GM12878 (cell line): ENCODE measurements around the gene PPDPF. TPM values are rescaled to one million over a fixed set of nuclear protein-coding genes. Genes with fewer than 3 reads are reported as not detected.

Experiments
- BMI1 ChIP-seq: fragments of 450-650 bp; IDR thresholded peaks from 2 replicates; pipeline ENCODE4 v1.6.1; 2016; ENCODE audit warnings: mild to moderate bottlenecking, moderate library complexity, borderline replicate concordance
- BRCA1 ChIP-seq: IDR thresholded peaks from 2 replicates; pipeline ENCODE4 v1.6.1; 2011; ENCODE audit warnings: low read depth, low read length, improper control_type of control experiment
- CEBPB ChIP-seq, 2 experiments: fragments of 150-350 bp in 1 of 2; IDR thresholded peaks; 2 replicates each; pipeline ENCODE4 v1.6.1; 2012 to 2014; ENCODE audit warnings: low read depth in 2 of 2, low read length in 2 of 2, borderline replicate concordance in 1 of 2, inconsistent platforms in 1 of 2
- EGR1 ChIP-seq, 2 experiments: IDR thresholded peaks; 1 replicate in 1 of 2; 2 replicates in 1 of 2; pipeline ENCODE4 v1.6.1; 2011 to 2012; ENCODE audit warnings: low read depth in 2 of 2, low read length in 2 of 2, borderline replicate concordance in 1 of 2, mild to moderate bottlenecking in 1 of 2, moderate library complexity in 1 of 2
- EZH2 ChIP-seq: IDR thresholded peaks from 2 replicates; pipeline ENCODE4 v1.6.1; 2012; ENCODE audit warnings: low read depth, mild to moderate bottlenecking, control low read depth, inconsistent platforms, low read length, borderline replicate concordance; ENCODE audit not compliant: control insufficient read depth
- IKZF1 ChIP-seq: fragments of 450-650 bp; conservative IDR thresholded peaks from 2 replicates; pipeline ENCODE4 v1.6.1; 2017; ENCODE audit warnings: antibody characterized with exemption, mild to moderate bottlenecking
- NRF1 ChIP-seq: conservative IDR thresholded peaks from 2 replicates; pipeline ENCODE4 v1.6.1; 2011; ENCODE audit warnings: mild to moderate bottlenecking, low read depth, low read length, improper control_type of control experiment
- RAD51 ChIP-seq: fragments of 450-650 bp; IDR thresholded peaks from 2 replicates; pipeline ENCODE4 v1.6.1; 2016; ENCODE audit warnings: moderate library complexity, mild to moderate bottlenecking, inconsistent platforms
- SMARCA5 ChIP-seq: fragments of 450-650 bp; IDR thresholded peaks from 2 replicates; pipeline ENCODE4 v1.6.1; 2017; ENCODE audit warnings: mild to moderate bottlenecking
- SUPT20H ChIP-seq: IDR thresholded peaks from 2 replicates; pipeline ENCODE4 v1.6.1; 2011; ENCODE audit warnings: low read depth, mild to moderate bottlenecking, low read length, moderate library complexity, borderline replicate concordance; ENCODE audit not compliant: control insufficient read depth
- TARDBP ChIP-seq: IDR thresholded peaks from 2 replicates; pipeline ENCODE4 v1.6.1; 2016; ENCODE audit warnings: borderline replicate concordance
- TCF12 ChIP-seq: IDR thresholded peaks from 2 replicates; pipeline ENCODE4 v1.6.1; 2011; ENCODE audit warnings: low read depth, mild to moderate bottlenecking, low read length
- TCF7 ChIP-seq: IDR thresholded peaks from 2 replicates; pipeline ENCODE4 v1.6.1; 2014; ENCODE audit warnings: antibody characterized with exemption, borderline replicate concordance
- polyA plus RNA-seq, 11 experiments: library from polyadenylated mRNA; depleted of rRNA in 4 of 11; unstranded in 6 of 11; stranded (reverse) in 5 of 11; fragments of >200 nt; fragmentation: Nextera tagmentation in 4 of 11; fragmentation: Illumina TruSeq in 1 of 11; extraction: Ambion mirVana in 4 of 11; extraction: Trizol in 1 of 11; gene quantifications; 1 replicate in 1 of 11; 2 replicates in 10 of 11; pipeline versions ENCODE4 v1.2.1 to v1.2.3, GENCODE V29; 2011 to 2016; ENCODE audit warnings: inconsistent platforms in 2 of 11, missing spikeins in 2 of 11, low read depth in 1 of 11
- total RNA-seq, 4 experiments: library from RNA; depleted of rRNA in 3 of 4; stranded (reverse); fragments of >200 nt in 3 of 4; fragmentation: Illumina TruSeq in 1 of 4; extraction: Trizol in 1 of 4; gene quantifications; 2 replicates each; pipeline versions ENCODE4 v1.2.1 to v1.2.3, GENCODE V29; 2013 to 2021
- TF ChIP-seq, protein P1 (sequence below): fragments of 450-650 bp; IDR thresholded peaks from 2 replicates; pipeline ENCODE4 v1.6.1; 2016; ENCODE audit warnings: mild to moderate bottlenecking, moderate library complexity, borderline replicate concordance
- TF ChIP-seq, protein P2 (sequence below): fragments of 450-650 bp; formaldehyde crosslinking; IDR thresholded peaks from 2 replicates; pipeline ENCODE4 v1.4.0; 2020; ENCODE audit warnings: mild to moderate bottlenecking, moderate library complexity
- TF ChIP-seq, protein P3 (sequence below): fragments of 450-650 bp; formaldehyde crosslinking; IDR thresholded peaks from 2 replicates; pipeline ENCODE4 v1.4.0; 2022; ENCODE audit warnings: mild to moderate bottlenecking, moderate library complexity
- TF ChIP-seq, protein P4 (sequence below): fragments of 450-650 bp; IDR thresholded peaks from 2 replicates; pipeline ENCODE4 v1.6.1; 2014; ENCODE audit warnings: mild to moderate bottlenecking

The PPDPF gene
- total and polyA plus RNA-seq, 10 of the 15 experiments (the other 5 are each of a cell fraction or from before 2014, with no cell fraction given), result 0.32 to 154 (median 22.8) TPM

DNA sequence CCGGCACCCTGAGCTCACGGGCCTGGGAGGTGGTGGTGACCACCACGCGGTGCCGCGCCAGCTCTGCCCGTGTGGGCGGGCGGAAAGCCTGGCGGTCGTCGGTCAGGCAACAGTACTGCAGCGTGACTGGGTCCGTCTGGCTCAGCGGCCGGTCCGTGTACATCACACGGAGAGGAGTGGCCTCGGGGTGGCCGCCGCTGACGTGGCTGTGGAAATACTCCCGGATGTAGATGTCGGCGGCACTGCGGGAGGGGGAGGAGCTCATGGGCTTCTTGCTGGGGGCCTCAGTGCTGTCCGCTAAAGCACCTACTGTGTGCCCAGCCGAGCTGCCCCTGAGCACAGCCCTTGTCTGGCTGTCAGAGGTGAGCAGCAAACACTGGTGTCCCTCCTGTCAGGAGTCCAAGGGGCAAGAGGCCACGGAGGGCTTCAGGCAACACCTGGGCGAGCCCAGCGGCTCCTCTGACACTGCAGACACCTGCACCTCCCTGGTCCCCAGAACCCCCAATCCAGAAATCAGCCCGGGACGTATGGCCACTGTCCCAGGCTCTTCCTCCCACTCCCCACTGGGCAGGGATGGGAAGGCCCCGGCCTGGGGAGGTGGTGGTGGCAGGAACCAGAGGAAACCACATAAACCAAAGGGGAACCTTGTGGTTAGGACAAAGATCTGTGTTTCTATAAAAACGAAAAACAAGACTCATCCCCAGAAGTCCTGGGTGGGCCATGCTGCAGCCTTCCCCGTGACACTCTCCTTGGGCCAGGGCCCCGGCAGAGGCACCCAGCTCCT, 47.0 kb downstream of the PPDPF start (continued):
- TF ChIP-seq, protein P1, sequence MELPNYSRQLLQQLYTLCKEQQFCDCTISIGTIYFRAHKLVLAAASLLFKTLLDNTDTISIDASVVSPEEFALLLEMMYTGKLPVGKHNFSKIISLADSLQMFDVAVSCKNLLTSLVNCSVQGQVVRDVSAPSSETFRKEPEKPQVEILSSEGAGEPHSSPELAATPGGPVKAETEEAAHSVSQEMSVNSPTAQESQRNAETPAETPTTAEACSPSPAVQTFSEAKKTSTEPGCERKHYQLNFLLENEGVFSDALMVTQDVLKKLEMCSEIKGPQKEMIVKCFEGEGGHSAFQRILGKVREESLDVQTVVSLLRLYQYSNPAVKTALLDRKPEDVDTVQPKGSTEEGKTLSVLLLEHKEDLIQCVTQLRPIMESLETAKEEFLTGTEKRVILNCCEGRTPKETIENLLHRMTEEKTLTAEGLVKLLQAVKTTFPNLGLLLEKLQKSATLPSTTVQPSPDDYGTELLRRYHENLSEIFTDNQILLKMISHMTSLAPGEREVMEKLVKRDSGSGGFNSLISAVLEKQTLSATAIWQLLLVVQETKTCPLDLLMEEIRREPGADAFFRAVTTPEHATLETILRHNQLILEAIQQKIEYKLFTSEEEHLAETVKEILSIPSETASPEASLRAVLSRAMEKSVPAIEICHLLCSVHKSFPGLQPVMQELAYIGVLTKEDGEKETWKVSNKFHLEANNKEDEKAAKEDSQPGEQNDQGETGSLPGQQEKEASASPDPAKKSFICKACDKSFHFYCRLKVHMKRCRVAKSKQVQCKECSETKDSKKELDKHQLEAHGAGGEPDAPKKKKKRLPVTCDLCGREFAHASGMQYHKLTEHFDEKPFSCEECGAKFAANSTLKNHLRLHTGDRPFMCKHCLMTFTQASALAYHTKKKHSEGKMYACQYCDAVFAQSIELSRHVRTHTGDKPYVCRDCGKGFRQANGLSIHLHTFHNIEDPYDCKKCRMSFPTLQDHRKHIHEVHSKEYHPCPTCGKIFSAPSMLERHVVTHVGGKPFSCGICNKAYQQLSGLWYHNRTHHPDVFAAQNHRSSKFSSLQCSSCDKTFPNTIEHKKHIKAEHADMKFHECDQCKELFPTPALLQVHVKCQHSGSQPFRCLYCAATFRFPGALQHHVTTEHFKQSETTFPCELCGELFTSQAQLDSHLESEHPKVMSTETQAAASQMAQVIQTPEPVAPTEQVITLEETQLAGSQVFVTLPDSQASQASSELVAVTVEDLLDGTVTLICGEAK, result no peak
- TF ChIP-seq, protein P2, sequence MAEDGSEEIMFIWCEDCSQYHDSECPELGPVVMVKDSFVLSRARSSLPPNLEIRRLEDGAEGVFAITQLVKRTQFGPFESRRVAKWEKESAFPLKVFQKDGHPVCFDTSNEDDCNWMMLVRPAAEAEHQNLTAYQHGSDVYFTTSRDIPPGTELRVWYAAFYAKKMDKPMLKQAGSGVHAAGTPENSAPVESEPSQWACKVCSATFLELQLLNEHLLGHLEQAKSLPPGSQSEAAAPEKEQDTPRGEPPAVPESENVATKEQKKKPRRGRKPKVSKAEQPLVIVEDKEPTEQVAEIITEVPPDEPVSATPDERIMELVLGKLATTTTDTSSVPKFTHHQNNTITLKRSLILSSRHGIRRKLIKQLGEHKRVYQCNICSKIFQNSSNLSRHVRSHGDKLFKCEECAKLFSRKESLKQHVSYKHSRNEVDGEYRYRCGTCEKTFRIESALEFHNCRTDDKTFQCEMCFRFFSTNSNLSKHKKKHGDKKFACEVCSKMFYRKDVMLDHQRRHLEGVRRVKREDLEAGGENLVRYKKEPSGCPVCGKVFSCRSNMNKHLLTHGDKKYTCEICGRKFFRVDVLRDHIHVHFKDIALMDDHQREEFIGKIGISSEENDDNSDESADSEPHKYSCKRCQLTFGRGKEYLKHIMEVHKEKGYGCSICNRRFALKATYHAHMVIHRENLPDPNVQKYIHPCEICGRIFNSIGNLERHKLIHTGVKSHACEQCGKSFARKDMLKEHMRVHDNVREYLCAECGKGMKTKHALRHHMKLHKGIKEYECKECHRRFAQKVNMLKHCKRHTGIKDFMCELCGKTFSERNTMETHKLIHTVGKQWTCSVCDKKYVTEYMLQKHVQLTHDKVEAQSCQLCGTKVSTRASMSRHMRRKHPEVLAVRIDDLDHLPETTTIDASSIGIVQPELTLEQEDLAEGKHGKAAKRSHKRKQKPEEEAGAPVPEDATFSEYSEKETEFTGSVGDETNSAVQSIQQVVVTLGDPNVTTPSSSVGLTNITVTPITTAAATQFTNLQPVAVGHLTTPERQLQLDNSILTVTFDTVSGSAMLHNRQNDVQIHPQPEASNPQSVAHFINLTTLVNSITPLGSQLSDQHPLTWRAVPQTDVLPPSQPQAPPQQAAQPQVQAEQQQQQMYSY (CRISPR knock-in tag), result no peak
- 0 out of 2 replicates have a peak, but pooled peaks have one; percentile 3 for TF ChIP-seq TCF12
- peak; percentile 92 for TF ChIP-seq IKZF1
- TF ChIP-seq, protein P3, sequence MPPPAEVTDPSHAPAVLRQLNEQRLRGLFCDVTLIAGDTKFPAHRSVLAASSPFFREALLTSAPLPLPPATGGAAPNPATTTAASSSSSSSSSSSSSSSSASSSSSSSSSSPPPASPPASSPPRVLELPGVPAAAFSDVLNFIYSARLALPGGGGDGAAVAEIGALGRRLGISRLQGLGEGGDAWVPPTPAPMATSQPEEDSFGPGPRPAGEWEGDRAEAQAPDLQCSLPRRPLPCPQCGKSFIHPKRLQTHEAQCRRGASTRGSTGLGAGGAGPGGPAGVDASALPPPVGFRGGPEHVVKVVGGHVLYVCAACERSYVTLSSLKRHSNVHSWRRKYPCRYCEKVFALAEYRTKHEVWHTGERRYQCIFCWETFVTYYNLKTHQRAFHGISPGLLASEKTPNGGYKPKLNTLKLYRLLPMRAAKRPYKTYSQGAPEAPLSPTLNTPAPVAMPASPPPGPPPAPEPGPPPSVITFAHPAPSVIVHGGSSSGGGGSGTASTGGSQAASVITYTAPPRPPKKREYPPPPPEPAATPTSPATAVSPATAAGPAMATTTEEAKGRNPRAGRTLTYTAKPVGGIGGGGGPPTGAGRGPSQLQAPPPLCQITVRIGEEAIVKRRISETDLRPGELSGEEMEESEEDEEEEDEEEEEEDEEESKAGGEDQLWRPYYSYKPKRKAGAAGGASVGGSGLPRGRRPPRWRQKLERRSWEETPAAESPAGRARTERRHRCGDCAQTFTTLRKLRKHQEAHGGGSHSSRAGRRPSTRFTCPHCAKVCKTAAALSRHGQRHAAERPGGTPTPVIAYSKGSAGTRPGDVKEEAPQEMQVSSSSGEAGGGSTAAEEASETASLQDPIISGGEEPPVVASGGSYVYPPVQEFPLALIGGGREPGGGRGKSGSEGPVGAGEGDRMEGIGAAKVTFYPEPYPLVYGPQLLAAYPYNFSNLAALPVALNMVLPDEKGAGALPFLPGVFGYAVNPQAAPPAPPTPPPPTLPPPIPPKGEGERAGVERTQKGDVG (CRISPR knock-in tag), result 0 out of 2 replicates have a peak, but pooled peaks have one; percentile 4
- no peak for TF ChIP-seq SMARCA5
- TF ChIP-seq EGR1 (IDR thresholded peaks at IDR 0.05; ENCODE audit: borderline replicate concordance in 1 of 2, low read depth in 2 of 2, low read length in 2 of 2), result peak in 1 of 2 experiments; percentile 69; a peak in 2 of 3 replicates
- no peak for TF ChIP-seq SUPT20H
- no peak for TF ChIP-seq BRCA1
- TF ChIP-seq BMI1, result no peak
- TF ChIP-seq, protein P4, sequence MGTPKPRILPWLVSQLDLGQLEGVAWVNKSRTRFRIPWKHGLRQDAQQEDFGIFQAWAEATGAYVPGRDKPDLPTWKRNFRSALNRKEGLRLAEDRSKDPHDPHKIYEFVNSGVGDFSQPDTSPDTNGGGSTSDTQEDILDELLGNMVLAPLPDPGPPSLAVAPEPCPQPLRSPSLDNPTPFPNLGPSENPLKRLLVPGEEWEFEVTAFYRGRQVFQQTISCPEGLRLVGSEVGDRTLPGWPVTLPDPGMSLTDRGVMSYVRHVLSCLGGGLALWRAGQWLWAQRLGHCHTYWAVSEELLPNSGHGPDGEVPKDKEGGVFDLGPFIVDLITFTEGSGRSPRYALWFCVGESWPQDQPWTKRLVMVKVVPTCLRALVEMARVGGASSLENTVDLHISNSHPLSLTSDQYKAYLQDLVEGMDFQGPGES, result no peak
- no peak for TF ChIP-seq TCF7
- no peak for TF ChIP-seq NRF1
- no peak for TF ChIP-seq CEBPB (IDR thresholded peaks at IDR 0.05; ENCODE audit: borderline replicate concordance in 1 of 2, low read depth in 2 of 2, low read length in 2 of 2)
- TF ChIP-seq RAD51, result no peak
- TF ChIP-seq EZH2, result no peak
- TF ChIP-seq TARDBP, result no peak
